Iris pigment epithelial cell (primary cell): ENCODE measurements around the gene HIPK3.

ENCODE experiments used
- DNase-seq: peaks from one replicate; pipeline ENCODE4 v3.0.0-alpha.2; 2011; ENCODE audit warnings: low read depth

HIPK3 gene

DNA sequence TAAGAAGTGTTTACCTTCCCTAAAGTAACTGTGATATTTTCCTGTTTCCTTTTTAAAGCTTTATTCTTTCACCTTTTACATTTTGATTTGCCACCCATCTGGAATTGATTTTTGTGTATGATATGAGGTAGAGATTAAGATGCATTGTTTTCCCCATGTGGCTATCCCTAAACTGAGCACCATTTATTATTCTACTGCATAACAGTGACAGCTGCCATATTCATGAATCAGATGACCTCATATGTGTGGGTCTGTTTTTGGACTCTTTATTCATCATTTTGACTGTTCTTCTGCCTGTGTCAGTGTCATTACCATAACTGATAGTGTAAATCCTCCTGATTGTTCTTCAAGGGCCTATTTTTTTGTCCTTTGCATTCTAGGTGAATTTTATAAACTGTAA, 50.8 kb downstream of the HIPK3 start:
- no peak for DNase-seq

DNA sequence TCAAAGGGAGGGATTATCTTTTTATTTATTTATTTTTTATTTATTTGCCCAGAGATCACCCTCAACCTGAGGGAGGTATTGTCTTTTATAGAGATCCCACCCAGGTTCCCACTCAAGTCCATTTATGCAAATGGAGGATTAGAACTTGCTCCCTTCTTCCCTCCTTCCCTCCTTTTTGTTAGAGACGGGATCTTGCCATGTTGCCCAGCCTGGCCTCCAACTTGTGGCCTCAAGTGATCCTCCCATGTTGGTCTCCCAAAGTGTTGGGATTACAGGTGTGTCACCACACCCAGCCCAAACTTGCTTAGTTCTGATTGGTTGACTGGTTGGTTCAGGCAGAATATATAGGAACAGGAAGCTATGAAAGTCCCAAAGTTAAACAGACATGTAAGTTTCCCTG, 51.9 kb downstream of the HIPK3 start:
- DNase-seq = no peak

DNA sequence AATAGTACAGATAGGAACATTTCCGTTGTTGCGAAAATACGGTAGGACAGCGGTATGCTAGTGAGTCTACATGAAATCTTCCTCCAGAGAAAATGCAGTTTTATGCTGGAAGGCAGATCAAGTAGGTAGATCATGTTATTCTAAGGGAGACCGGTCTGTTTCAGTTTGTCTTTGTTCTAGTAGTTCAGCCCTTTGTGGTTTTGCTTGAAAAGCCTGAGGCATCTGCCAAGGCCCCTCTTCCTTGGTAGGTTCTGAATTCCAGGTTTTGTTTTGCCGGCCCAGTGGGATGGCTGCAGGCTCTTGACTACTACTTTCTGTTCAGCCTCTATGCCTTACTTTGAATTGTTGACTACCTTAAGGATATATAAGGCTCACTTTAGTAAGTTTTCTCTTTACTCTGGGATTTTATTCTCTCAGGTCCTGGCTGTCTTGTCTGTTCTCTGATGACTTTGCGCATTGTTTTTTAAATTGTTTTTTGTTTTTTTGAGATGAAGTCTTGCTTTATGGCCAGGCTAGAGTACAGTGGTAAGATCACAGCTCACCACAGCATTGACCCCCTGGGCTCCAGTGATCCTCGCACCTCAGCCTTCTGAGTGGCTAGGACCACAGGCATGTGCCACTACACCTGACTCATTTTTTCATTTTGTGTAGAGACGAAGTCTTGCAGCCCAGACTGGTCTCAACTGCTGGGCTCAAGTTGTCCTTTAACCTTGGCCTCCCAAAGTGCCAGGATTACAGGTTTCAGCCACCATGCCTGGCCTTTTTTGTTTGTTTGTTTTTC, 53.7 kb downstream of the HIPK3 start:
- peak; percentile 64 for DNase-seq

DNA sequence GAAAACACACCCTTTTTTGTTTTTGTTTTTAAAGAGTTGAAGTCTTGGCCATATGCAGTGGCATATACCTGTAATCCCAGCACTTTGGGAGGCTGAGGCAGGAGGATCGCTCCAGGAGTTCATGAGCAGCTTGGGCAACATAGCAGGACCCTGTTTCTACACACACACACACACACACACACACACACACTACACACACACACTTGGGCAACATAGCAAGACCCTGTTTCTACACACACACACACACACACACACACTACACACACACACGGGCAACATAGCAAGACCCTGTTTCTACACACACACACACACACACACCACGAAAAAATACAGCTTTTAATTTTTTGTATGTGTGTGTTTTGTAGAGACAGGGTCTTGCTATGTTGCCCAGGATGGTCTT, 54.5 kb downstream of the HIPK3 start:
- no peak for DNase-seq

DNA sequence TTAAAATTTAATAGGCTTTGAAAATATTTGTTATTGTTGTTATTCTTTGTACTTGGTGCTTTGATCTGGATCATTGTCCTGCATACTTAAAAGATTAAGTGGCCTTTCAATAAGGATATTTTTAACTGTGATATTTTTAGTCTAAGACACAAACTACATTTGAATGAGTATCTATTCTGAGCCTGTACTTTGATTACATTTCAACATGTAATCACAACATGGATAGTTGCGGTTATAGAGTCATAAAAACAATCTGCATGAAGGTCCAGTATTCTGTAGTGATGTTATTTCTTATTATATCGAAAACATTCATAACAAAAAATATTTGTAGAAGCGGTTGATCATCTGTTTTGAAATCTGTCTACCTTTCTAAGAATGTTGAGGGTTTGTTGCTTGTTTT, 58.6 kb downstream of the HIPK3 start:
- DNase-seq = no peak

DNA sequence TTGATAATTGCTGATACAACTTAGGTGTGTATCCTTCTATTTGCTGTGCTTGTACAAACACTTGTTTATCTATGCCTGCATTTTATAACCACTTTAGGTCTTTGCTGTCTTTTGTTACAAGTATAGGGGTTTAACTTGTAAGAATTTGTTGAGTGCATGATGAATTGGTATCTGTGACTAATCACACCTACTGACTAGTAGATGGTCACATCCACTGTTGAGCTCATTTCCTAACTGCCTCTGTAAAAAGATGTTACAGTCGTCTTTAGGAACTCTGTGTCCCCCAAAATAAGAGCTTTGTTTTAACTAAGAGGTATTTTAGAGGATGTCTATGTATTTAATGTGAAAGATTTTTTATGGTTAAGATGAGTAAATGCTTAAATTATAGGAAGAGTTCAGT, 60.5 kb downstream of the HIPK3 start:
- DNase-seq = peak; percentile 51

DNA sequence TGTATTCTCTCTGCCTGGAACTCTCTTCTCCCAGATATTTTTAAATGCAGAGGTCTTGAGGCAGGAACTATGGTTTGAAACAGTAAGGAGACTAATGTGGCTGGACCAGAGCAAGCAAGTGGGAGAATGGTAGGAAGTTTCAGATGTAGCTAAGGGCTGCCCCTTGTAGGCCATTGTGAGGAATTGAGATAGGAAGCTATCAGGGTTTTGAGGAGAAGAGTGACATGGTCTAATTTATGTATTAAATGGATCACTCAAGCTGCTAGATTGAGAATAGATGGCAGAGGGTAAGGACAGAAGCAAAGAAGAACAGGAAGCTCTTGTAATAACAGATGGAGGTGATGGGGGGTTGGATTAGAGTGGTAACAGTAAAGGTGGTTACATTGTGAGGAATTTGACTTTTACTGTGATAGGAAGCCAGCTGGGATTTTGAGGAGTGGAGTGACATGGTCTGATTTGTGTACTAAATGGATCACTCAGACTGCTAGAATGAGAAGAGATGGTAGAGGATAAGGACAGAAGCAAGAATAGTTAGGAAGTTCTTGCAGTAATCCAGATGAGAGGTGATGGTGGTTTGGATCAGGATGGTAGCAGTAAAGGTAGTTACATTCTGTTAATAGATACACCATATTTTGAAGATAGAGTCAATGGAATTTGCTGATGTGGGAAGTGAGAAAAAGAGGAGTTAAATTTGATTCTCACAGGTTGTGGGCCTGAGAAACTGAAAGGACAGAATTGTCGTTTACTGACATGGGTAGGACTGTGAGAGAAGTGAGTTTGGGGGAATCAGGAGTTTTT, 63.0 kb downstream of the HIPK3 start:
- DNase-seq = no peak

DNA sequence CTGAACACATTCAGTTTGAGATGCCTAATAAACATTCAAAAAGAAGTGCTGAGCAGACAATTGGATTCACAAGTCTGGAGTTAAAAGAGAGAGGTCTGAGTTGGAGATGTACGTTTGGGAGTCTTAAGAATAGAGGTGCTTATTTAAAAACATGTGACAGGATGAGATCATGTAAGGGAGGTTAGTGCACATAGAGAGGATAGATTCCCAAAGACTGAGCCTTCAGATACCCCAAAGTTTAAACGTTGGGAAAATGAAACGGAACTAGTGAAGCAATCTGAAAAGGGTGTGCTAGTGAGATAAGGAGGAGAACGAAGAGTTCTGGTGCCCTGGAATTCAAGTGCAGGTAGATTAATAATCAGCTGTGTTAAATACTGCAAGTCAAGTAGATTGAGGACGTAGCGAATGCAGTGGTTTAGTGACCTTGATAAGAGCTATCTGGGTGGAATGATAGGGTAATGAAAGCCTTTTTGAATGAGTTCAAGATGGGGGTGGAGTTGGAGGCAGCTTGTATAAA, 63.7 kb downstream of the HIPK3 start:
- peak; percentile 43 for DNase-seq

DNA sequence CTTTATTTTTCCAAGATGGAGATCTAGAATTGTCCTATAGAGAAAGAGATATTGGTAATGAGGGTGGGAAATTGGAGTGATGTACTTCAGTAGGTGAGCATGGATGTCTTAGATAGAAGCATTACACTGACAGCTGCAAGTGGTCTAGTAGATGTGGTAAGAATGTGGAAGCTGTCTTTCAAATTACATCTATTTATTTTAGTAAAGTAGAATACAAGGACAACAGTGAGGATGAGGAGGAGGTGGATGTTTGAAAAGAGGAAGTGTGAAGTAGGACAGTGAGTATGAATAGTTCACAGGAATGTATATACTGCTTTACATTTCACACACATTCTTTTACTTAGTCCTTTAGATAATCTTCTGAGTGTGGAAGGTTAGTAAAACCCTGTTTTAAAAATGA, 64.2 kb downstream of the HIPK3 start:
- no peak for DNase-seq

DNA sequence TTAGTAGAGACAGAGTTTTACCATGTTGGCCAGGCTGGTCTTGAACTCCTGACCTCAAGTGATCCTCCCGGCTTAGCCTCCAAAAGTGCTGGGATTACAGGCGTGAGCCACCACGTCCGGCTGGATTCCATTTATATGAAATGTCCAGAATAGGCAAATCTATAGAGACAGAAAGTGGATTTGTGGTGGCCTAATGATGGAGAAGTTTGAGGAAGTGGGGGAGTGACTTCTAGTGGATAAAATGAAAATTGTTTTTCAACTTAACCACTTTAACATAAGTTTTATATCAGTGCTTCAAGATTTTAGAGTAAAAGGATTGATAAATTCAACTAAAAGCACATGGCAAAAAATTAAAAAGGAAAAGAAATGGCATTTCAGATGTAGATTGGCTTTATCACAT, 66.2 kb downstream of the HIPK3 start:
- DNase-seq = no peak

DNA sequence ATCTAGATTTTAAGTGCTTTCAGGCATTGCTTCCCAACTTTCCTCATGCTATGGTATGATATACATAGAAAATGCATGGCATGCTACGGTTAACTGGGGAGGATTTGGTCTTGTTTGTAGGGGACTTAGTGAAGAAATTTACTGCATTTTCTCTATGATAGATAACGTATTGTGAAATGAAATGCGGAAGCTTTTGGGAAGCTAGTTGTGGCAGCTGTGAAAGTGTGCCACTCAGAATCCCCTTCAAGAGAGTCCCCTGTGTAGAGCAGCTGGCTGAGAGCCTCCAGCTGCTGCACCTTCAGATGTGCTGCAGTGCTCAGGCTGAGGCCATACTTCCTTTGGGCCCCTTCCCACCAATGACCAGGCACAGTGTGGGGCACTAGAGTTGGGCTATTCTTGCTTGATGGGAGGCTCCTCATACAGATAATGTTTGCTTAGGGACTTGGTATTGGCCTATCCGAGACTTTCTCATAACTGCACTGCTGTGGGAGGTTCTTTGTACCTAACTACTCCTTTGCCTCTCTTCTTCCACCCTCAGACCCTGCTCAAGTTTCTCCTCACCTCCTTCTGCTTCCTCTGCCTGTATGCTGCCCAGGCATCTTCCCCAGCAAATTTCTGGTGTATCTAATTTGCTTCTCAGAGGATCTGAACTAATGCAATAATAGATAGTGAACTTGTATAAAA, 67.3 kb downstream of the HIPK3 start:
- no peak for DNase-seq

DNA sequence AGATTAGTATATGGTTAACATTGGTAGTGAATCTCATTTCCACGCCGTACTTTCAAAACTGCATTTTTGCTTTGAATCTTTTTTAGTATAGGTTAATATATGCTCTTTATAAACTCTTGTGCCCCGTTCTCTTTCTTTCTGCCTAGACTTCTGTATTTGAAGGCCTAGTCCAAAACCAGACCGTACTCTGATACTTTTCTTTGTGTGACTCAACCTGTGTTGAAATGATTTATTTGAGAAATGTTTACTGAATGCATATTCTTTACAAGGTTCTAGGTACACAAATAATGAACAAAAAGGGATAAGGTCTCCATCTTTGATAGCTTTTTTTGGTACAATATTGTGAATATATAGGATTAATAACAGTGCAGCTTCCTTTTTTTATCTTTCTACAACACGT, 68.3 kb downstream of the HIPK3 start:
- DNase-seq = no peak

DNA sequence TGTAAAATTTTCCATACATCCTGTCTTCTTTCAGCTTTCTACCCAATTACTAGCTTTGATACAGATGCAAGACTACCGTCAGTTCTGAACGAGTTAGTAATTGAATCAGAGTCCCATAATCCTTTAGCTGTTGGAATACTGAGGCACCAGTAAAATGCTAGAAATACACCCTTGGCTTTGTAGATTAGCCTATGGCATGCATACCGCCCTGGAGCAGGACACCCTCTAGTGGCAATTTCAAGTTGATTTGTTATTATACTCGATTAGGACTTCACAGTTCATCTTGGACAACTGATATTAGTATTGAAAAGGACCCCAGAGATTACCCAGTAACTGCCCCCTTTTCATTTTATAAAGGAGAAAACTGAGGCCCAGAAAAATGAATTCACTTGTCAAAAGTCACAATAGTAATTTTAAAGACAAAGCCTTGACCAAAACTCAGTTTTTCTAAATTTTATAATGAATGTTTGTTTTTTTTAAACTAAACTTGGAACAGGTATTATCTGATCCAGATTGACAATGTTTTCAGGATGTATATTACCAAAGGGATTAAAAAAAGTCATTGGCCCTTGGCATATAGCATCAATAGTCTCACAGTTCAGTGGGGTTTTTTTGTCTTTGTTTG, 72.6 kb downstream of the HIPK3 start:
- peak; percentile 73 for DNase-seq

DNA sequence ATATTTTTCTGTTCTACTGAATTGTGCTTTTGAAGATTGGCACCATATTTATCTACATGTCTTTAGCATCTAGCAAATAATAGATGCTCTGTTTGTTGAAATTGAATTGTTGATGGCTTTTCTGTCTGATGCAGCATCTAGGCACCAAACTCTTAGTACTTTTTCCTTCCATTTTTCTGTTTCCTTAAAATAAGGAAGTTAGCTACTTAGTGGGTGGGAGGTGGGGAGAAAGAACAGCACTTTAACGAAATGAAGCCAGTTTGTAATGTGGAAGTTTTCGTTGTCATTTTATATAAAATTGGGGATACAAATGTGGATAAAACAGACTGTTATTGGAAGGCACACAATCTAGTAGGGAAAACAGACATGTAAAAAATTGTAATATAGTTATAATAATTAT, 76.6 kb downstream of the HIPK3 start:
- no peak for DNase-seq

DNA sequence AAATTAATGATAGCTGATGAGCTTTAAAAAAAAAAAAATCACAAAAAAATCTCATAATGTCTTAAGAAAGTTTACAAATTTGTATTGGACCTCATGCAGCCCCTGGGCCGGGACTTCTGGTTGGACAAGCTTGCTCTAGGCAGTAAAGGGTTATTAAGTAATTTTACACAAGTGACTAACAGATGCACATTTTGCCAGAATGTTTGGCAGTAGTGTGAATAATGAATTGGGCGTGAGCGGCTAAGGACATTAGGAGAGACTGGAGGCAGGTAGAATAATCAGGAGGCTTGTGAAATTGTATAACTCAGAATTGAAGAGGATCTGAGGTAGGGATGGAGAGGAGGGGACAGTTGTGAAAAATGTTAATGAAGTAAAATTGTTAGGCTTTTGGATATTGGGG, 77.4 kb downstream of the HIPK3 start:
- DNase-seq = no peak

DNA sequence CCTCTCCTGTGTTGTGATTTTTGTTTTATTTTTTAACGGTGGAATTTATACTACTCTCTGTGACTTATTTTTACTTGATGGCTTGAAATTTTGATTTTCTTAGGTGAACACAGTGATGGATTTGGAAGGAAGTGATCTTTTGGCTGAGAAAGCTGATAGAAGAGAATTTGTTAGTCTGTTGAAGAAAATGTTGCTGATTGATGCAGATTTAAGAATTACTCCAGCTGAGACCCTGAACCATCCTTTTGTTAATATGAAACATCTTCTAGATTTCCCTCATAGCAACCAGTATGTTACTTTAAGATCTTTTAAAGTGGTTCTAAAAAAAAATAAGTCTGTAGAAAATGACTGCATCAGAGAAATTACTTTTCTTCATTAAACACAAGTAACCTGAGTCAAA, 82.1 kb downstream of the HIPK3 start:
- no peak for DNase-seq

DNA sequence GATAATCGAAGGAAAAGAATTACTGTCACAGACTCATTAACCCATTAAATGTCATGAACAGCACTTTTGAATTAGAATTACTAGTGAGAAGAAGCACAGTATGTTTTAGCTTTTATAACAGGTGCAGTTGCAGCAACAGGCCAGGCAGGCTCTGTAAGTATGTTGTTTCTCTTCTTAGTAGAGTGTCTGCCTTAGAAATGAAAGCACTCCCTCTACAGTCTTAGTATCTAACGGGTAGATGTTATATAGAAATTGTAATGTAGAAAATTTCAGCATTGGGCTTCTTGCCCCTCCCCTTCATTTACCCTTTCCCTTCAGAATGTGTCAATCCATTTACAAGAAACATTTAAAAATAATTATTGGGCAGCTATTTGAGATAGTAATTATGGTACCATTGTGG, 87.4 kb downstream of the HIPK3 start:
- DNase-seq = peak; percentile 21

DNA sequence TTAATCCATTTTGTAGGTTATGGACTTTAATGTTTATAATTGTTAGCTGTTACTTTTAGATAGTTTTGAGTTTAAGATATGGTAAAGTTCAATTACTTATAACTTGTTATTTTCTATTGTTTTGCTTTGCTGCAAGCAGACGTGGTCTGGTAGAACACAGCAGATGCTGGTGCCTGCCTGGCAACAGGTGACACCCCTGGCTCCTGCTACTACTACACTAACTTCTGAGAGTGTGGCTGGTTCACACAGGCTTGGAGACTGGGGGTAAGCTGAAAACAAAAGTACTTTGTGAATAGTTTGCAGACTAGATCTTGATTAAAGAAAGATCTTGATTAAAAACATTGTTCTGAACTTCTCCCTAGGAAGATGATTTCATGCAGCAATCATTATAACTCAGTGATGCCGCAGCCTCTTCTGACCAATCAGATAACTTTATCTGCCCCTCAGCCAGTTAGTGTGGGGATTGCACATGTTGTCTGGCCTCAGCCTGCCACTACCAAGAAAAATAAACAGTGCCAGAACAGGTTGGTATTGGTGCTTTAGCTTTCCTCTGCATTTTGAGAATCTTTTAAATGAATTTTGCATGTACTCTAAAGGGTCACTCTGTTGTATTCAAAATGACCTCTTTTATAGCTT, 90.4 kb downstream of the HIPK3 start:
- DNase-seq = no peak

DNA sequence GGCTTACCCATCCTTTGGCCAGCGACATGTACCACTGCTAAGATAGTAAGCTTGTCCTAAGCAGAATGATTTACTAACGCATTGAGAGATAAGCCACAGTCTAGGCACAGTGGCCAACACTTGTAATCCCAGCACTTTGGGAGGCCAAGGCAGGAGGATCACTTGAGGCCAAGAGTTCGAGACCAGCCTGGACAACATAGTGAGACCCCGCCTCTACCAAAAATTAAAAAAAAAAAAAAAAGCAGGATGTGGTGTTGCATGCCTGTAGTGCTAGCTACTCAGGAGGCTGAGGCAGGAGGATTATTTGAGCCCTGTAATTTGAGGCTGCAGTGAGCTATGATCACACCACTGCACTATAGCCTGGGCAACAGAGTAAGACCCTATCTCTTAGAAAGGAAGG, 93.1 kb downstream of the HIPK3 start:
- DNase-seq = no peak

DNA sequence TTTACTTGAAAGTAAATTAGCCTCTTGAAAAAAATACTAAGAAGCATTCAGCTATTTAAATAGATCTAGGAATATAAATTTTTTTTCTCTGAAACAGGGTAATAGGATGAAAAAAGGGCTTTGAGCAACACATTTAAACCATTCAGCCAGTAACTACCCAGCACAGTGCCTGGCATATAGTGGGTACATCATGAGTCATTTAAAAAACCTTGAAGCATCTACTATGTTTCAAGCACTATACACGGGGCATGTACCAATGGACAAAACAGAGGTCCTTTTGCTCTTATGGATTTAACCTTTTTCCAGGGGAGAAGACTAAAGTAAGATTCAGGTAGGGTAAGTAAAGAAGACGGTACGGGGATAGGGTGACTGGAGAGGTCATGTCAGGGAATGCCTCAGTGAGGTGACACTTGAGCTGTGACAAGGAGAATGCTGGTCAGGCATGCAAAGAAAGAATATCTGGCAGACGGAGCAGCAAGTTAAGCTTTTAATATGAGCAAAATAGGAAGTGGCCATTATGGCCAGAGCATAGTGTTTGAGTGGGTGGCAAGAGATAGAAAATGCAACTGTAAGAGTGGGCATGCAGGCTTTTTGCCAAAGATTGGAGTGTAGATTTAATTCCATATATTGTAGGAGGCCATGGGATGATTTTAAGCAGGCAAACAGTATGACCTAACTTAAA, 101.1 kb downstream of the HIPK3 start:
- no peak for DNase-seq

DNA sequence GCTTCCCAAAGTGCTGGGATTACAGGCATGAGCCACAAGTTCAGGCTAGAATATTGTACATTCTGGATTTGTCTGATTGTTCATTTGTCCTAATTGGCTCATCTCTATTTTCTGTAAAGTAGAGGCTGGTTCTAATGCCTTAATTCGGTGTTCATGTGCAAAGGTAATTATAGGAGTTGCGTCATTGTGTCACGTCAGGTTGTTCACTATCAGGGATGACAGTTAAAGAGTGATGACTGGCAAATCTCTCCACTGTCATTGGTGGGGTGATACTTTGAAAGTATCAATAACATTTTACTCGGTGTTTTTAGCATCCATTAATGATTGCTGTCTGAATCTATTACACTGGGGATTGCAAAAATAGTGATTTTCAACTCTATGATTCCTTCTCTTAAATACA, 103.5 kb downstream of the HIPK3 start:
- DNase-seq = no peak
